Upper lobe of left lung (tissue), 6 donors: Measurements from ENCODE around the gene ASB16. TPM values are rescaled to one million over a fixed set of nuclear protein-coding genes. Genes with fewer than 3 reads are reported as not detected.
A peak's percentile ranks its signal among the peaks of the same experiment; 100 is the strongest.

Experiments
- ATAC-seq, 2 donors: fragments of 200-7000 bp; cut with Tn5 transposase; one replicate each; pipeline ENCODE4 v1.9.1; 2022; ENCODE audit warnings: mild to moderate bottlenecking in 2 of 2, moderate library complexity in 2 of 2; ENCODE audit not compliant: low FRiP score in 2 of 2
- DNase-seq, 2 donors: peaks; one replicate each; pipeline ENCODE4 v3.0.0-alpha.2; 2019 to 2020
- H3K27ac ChIP-seq, 4 donors: fragments of 200-600 bp; sonication (generic); one replicate each; pipeline ENCODE4 v1.5.1; 2016 to 2019
- H3K27me3 ChIP-seq, 4 donors: fragments of 200-600 bp; sonication (generic); one replicate each; pipeline ENCODE4 v1.5.1; 2017 to 2019
- H3K36me3 ChIP-seq, 4 donors: fragments of 200-600 bp; sonication (generic); one replicate each; pipeline ENCODE4 v1.5.1; 2016 to 2019
- H3K4me1 ChIP-seq, 4 donors: fragments of 200-600 bp; sonication (generic); one replicate each; pipeline ENCODE4 v1.5.1; 2018 to 2019
- H3K4me3 ChIP-seq, 4 donors: fragments of 200-600 bp; sonication (generic); one replicate each; pipeline ENCODE4 v1.5.1; 2017 to 2019; ENCODE audit warnings: mild to moderate bottlenecking in 2 of 4, moderate library complexity in 1 of 4
- H3K9me3 ChIP-seq, 4 donors: fragments of 200-600 bp; sonication (generic); one replicate each; pipeline ENCODE4 v1.5.1; 2018 to 2019
- EP300 ChIP-seq, 4 donors: sonication (generic); formaldehyde crosslinking; IDR thresholded peaks; one replicate each; pipeline ENCODE4 v1.5.1; 2017; ENCODE audit warnings: antibody characterized with exemption in 4 of 4, control low read depth in 2 of 4
- POLR2A ChIP-seq, 4 donors: fragments of 450-650 bp; IDR thresholded peaks; one replicate each; pipeline ENCODE4 v1.5.1; 2016 to 2017; ENCODE audit warnings: antibody characterized with exemption in 4 of 4, mild to moderate bottlenecking in 2 of 4
- POLR2AphosphoS5 ChIP-seq, 2 donors: sonication (generic); formaldehyde crosslinking; IDR thresholded peaks; one replicate each; pipeline ENCODE4 v1.5.1; 2017; ENCODE audit warnings: antibody characterized with exemption in 2 of 2
- WGBS, 2 donors: methylation state at CpG; one replicate each; pipeline ENCODE4 v1.1.5; 2017 to 2018; 5-methylcytosine and 5-hydroxymethylcytosine counted together
- total RNA-seq, 6 donors: library from RNA; depleted of rRNA in 4 of 6; stranded (reverse); fragments of >200 nt in 4 of 6; gene quantifications; one replicate each; pipeline versions ENCODE4 v1.1.0 to v1.2.1, GENCODE V29; 2016 to 2021
- TF ChIP-seq, protein P1 (sequence below), 6 experiments: fragments of 450-650 bp in 4 of 6; fragments of 200-600 bp in 2 of 6; sonication (generic) in 2 of 6; IDR thresholded peaks; one replicate each; pipeline ENCODE4 v1.5.1; 2016 to 2019; ENCODE audit warnings: antibody characterized with exemption in 6 of 6
- donor health status: DM: no; HTN: no; CAD: no; lungs with moderate emphysema.
- donor health status: DM: no; HTN: yes; CAD: no; lungs with severe emphysema.

Gene ASB16
- total RNA-seq, 6 donors from 2014 or later: 0.11 TPM; not detected in 5

DNA sequence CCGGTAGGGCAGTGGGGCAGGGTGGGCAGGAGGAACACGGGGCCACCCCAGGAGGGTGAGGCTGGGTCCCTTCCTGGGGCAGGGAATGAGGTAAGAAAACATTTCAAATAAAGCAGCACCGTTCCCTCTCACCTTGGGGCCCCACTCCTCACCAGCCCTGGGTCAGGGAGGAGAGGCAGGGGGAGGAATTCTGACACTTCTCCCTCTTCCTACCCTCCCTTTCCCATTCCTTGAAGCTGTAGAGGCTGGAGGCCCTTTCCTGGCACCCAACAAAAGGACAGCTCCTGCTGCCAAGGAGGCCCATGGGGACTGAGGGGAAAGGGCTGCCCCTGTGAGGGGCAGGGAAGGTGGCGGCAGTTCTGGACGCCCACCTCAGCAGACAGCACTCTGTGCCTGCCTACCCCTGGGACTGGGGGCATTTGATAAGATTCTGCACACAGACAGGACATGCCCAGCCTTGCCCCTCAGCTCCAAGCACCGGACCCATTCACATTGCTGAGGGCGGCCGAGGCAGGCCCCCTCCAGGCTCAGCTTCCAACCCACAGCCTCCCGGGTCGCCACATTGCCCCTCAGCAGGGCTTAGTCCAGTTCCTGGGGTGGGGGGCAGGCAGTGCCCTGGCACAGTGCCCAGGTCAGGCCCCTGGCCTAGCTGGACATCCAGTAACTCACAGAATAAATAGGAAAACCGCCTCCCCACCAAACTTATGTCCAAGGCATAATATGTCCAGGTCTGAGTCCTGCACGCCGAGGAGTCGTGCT lies 23.0 kb downstream of the ASB16 start:
- no peak for ATAC-seq
- Histone ChIP-seq H3K27me3 (no peaks in the 10 kb centered on the region), H3K4me1 (peaks cover 12 to 32% (median 22%) of the 10 kb centered on the region in 4 donors), H3K36me3 (peaks cover 19 to 84% (median 55%) of the 10 kb centered on the region in 4 donors), H3K27ac (no peak overlapping the region), H3K4me3 (no peak overlapping the region), H3K9me3 (no peaks in the 10 kb centered on the region)
- TF ChIP-seq POLR2A (IDR thresholded peaks at IDR 0.05) (no peak), EP300 (IDR thresholded peaks at IDR 0.05) (no peak), POLR2AphosphoS5 (IDR thresholded peaks at IDR 0.05) (no peak)
- TF ChIP-seq, protein P1, sequence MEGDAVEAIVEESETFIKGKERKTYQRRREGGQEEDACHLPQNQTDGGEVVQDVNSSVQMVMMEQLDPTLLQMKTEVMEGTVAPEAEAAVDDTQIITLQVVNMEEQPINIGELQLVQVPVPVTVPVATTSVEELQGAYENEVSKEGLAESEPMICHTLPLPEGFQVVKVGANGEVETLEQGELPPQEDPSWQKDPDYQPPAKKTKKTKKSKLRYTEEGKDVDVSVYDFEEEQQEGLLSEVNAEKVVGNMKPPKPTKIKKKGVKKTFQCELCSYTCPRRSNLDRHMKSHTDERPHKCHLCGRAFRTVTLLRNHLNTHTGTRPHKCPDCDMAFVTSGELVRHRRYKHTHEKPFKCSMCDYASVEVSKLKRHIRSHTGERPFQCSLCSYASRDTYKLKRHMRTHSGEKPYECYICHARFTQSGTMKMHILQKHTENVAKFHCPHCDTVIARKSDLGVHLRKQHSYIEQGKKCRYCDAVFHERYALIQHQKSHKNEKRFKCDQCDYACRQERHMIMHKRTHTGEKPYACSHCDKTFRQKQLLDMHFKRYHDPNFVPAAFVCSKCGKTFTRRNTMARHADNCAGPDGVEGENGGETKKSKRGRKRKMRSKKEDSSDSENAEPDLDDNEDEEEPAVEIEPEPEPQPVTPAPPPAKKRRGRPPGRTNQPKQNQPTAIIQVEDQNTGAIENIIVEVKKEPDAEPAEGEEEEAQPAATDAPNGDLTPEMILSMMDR (IDR thresholded peaks at IDR 0.05): no peak
- 85 to 90% methylated on average over 4 to 14 of the region's 14 CpGs for WGBS, 2 donors
- DNase-seq: no peak

DNA sequence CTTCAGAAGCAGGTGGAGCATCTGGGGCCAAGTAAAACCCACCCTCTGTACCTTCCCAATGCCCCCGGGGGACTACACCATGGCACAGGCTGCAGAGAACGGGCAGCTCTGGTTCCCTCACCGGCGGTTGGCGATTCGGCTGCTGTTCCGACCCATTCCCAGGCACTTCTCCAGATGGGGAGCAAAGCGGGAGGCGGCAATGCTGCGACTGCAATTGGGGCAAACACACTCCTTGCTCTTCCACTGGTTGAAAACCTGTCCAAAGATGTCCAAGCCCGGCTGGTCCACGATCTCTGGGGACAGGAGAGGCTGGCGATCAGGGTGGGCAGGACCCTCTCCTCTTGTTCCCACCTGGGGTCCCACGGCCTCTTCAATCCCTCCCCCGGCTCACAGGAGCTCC lies 26.6 kb downstream of the ASB16 start:
- no peak for DNase-seq
- no peak for ATAC-seq
- no peak overlapping the region for H3K4me3 ChIP-seq
- H3K27ac ChIP-seq: peak overlapping the region in 2 of 4 donors; percentile 99
- TF ChIP-seq POLR2A (IDR thresholded peaks at IDR 0.05) (no peak), EP300 (IDR thresholded peaks at IDR 0.05) (no peak), POLR2AphosphoS5 (IDR thresholded peaks at IDR 0.05) (no peak)
- TF ChIP-seq, protein P1 (IDR thresholded peaks at IDR 0.05): no peak
- peaks cover 16 to 35% (median 27%) of the 10 kb centered on the region in 4 donors for H3K4me1 ChIP-seq
- WGBS, 2 donors: 94% methylated on average over 15 of the region's 15 CpGs
- no peaks in the 10 kb centered on the region for H3K9me3 ChIP-seq
- no peaks in the 10 kb centered on the region for H3K27me3 ChIP-seq
- peaks cover 15 to 53% (median 39%) of the 10 kb centered on the region in 4 donors for H3K36me3 ChIP-seq

DNA sequence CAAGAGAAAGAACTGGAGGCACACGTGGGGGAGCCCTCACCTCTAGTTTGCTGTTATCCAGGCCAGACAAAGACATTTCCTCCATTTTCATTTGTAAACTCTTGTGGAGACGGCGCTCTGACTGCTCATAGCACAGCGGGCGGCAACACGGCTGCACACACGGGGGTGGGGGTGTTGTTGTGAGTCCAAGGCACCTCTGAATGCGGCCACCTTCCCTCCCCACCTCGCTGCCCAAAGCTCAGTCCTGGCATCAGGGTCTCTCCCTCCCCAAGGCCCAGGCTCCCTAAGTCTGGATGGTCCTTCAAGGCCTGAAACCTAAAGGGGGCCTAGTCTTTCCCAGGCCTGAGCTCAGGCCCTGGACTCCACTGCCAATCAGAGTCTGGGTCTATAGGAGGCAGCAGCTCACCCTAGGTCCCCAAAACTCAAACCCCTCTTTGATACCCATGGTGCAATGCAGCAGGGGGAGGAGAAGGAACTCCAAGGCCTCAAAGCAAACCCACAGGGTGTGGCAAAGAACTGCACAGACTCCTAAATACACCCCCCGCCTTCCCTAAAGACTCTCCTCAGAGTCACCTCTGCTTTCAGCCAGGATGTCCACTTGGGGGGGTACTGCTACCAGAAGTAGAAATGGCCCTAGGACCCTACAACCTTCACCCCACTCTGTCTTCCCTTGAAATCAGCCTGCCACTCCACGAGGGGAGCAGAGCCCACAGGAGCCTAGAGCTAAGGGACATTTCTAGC lies 27.6 kb downstream of the ASB16 start:
- Histone ChIP-seq H3K4me3 (peak overlapping the region; percentile 76 to 96 (median 86)), H3K9me3 (no peaks in the 10 kb centered on the region), H3K27ac (peak overlapping the region; percentile 97 to 99 (median 98)), H3K27me3 (no peaks in the 10 kb centered on the region), H3K4me1 (peaks cover 16 to 30% (median 23%) of the 10 kb centered on the region in 4 donors), H3K36me3 (peaks cover 15 to 44% (median 38%) of the 10 kb centered on the region in 4 donors)
- DNase-seq (peak in 1 of 2 donors; percentile 59), ATAC-seq (peak in 1 of 2 donors; percentile 11)
- 55 to 64% methylated on average over 10 to 11 of the region's 11 CpGs for WGBS, 2 donors
- peak in 1 of 2 donors; percentile 25 for TF ChIP-seq POLR2AphosphoS5 (IDR thresholded peaks at IDR 0.05)
- TF ChIP-seq POLR2A (IDR thresholded peaks at IDR 0.05): peak in 2 of 4 donors; percentile 28 to 51
- no peak for TF ChIP-seq EP300 (IDR thresholded peaks at IDR 0.05)
- TF ChIP-seq, protein P1 (IDR thresholded peaks at IDR 0.05): peak in 1 of 6 experiments; percentile 9

DNA sequence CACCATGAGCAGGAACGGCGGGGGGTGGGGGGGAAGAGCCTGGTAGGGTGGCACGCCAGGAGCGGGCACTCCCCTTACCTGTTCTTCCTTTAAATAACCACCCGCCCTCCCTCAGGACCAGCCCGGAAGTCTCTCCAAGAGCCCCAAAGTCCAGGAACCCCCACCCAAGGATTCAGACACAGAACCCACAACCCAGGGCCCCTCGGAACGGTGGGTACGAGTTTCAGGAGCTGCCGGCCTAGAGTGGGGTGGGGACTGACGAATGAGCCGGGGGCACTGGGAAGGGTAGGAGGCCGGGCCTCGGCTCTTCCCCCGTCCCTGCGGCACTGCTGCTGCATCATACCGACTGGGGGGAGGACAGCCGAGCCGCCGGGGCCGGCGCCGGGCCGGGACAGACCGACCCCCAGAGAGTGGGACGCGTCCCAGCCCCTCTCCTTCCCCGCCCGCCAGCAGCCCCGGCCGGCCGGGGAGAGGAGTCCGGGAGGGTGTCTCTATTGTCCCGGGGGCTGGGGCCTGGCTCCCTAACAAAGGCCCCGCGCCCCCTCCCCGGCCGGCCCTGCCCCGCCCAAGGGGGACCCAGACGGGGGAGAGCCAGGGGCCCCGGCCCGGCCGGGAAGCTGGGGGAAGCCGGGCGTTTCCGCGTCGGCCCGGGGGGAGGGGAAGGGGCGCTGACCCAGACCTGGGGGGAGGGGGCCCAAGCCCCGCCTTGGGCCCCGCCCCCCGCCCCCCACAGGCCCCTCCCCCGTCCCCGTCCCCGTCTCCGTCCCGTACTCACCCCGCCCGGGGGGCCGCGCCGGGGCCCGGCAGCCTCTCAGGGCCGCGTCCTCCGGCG lies 28.4 kb downstream of the ASB16 start:
- Histone ChIP-seq H3K9me3 (no peaks in the 10 kb centered on the region), H3K4me3 (peak overlapping the region; percentile 76 to 96 (median 86)), H3K27me3 (no peaks in the 10 kb centered on the region), H3K4me1 (peaks cover 23 to 38% (median 31%) of the 10 kb centered on the region in 4 donors), H3K36me3 (peaks cover 14 to 37% (median 31%) of the 10 kb centered on the region in 4 donors), H3K27ac (peak overlapping the region; percentile 97 to 99 (median 98))
- TF ChIP-seq POLR2AphosphoS5 (IDR thresholded peaks at IDR 0.05) (peak in 1 of 2 donors; percentile 6), EP300 (IDR thresholded peaks at IDR 0.05) (no peak), POLR2A (IDR thresholded peaks at IDR 0.05) (peak in 2 of 4 donors; percentile 39 to 47)
- TF ChIP-seq, protein P1 (IDR thresholded peaks at IDR 0.05): no peak
- peak; percentile 70 to 93 for DNase-seq
- peak; percentile 2 to 66 for ATAC-seq
- WGBS, 2 donors: 0 to 4% methylated on average over 9 to 28 of the region's 68 CpGs
